ENCODE results near the gene RAET1G. TPM values are rescaled to one million over a fixed set of nuclear protein-coding genes. Genes with fewer than 3 reads are reported as not detected.
"Not testable (repeated sequence)": the region's sequence is repeated elsewhere in the genome, so short reads cannot be mapped to it uniquely, and the experiment has no call there.

RAET1G gene
- total RNA-seq, 1 experiment from 2014 or later = 3.2 TPM

DNA sequence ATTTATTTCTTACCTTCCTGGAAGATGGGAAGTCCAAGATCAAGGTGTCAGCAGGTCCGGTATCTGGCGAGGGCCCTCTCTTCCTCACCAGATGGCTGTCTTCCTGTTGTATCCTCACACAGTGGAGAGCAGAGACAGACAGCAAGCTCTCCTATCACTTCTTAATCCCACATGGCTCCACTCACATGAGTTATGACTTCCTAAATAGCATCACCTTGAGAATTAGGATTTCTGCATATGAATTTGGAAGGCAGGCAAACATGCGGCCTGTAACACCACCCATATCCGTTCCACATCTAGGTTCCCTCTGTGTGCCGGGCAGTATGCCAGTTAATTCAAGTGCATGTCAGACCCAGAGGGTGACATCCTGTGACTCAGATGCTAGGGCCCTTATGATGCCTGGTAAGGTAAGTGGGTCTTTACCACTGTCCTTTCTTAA is 27.1 kb downstream of the RAET1G start:
- no peaks in the 10 kb centered on the region for H3K9me3 ChIP-seq
- DNase-seq = peak; percentile 88
- no peak overlapping the region for H3K4me3 ChIP-seq
- H3K36me3 ChIP-seq = no peaks in the 10 kb centered on the region
- no peaks in the 10 kb centered on the region for H3K27me3 ChIP-seq

- DNase-seq = peak; percentile 89
- Histone ChIP-seq H3K9me3 (no peaks in the 10 kb centered on the region), H3K27me3 (no peaks in the 10 kb centered on the region), H3K4me3 (no peak overlapping the region), H3K36me3 (no peaks in the 10 kb centered on the region)
Measured at GRCh38 chr6:149895048-149895590, 27.8 kb downstream of the RAET1G start.

- not testable (repeated sequence) for H3K27me3 ChIP-seq, H3K4me3 ChIP-seq, H3K36me3 ChIP-seq, DNase-seq, H3K9me3 ChIP-seq
Measured at GRCh38 chr6:149891864-149892263, 31.1 kb downstream of the RAET1G start.

DNA sequence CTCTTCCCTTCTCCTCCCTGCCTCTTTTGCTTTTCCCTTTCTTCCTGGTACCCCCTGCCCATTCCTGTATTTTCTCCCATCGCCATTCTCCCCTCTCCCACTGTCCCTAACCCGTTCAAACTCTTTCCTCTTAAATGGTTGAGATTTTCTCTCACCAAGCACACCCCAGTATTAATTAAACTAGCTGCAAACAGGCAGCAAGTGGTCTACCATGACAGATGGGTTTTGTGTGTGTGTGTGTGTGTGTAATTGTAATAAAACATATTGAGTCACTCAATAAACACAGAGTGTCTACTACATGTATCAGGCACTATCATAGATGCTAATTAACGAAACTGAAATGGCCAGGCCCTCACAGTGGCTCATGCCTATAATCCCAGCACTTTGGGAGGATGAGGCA is 31.7 kb downstream of the RAET1G start:
- Histone ChIP-seq H3K4me3 (no peak overlapping the region), H3K36me3 (peaks cover 9% of the 10 kb centered on the region), H3K9me3 (no peaks in the 10 kb centered on the region), H3K27me3 (no peaks in the 10 kb centered on the region)
- DNase-seq = no peak

GRCh38 chr6:149890629-149891045 is 32.3 kb downstream of the RAET1G start:
- Histone ChIP-seq H3K36me3 (peaks cover 9% of the 10 kb centered on the region), H3K4me3 (no peak overlapping the region), H3K27me3 (no peaks in the 10 kb centered on the region), H3K9me3 (no peaks in the 10 kb centered on the region)
- peak; percentile 65 for DNase-seq

DNA sequence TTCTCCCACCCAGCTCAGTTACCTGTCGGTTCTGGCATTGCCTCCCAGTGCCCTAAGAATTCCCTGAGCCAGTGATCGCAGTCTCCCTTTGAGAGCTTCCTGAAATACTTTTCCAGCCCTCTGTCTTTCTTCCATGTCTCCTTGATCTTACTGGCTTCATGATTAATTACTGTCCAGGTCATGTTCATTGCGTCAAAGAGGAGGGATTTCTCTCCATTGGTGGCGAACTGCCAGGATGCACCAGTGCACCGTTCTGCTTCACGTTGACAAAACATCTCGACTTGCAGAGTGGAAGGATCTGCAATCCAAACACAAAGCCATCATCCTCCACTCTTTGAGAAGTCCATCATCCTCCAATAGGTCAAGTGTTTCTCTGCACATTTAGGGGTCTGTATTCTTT is 33.6 kb downstream of the RAET1G start:
- Histone ChIP-seq H3K9me3 (no peaks in the 10 kb centered on the region), H3K27me3 (no peaks in the 10 kb centered on the region), H3K36me3 (peaks cover 9% of the 10 kb centered on the region), H3K4me3 (no peak overlapping the region)
- no peak for DNase-seq

- Histone ChIP-seq H3K27me3 (no peaks in the 10 kb centered on the region), H3K36me3 (peaks cover 9% of the 10 kb centered on the region), H3K9me3 (no peaks in the 10 kb centered on the region), H3K4me3 (no peak overlapping the region)
- no peak for DNase-seq
Measured at GRCh38 chr6:149888659-149889058, 34.3 kb downstream of the RAET1G start.

- DNase-seq = no peak
- peaks cover 9% of the 10 kb centered on the region for H3K36me3 ChIP-seq
- no peaks in the 10 kb centered on the region for H3K27me3 ChIP-seq
- no peaks in the 10 kb centered on the region for H3K9me3 ChIP-seq
- H3K4me3 ChIP-seq = no peak overlapping the region
Measured at GRCh38 chr6:149888093-149888492, 34.8 kb downstream of the RAET1G start.

DNA sequence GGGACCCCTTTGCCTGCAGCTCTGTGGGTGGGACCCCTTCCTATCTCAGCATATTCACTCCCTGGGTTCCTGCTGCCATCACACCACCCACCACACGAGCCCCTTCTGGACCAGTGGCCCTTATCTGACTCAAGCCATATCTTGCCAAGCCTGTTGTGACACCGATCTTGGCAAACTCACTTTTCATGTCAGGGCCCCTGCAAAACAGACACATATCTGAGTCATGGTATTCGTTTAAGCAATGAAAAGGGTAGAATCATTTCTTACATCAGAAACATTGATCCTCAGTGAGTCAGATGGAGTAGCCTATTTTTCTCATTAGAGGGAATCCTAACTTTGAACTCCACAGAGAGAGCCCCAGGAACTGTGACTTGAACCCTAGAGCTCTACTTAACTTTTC is 35.6 kb downstream of the RAET1G start:
- peak; percentile 81 for DNase-seq
- Histone ChIP-seq H3K36me3 (peaks cover 9% of the 10 kb centered on the region), H3K9me3 (no peaks in the 10 kb centered on the region), H3K4me3 (no peak overlapping the region), H3K27me3 (no peaks in the 10 kb centered on the region)

DNA sequence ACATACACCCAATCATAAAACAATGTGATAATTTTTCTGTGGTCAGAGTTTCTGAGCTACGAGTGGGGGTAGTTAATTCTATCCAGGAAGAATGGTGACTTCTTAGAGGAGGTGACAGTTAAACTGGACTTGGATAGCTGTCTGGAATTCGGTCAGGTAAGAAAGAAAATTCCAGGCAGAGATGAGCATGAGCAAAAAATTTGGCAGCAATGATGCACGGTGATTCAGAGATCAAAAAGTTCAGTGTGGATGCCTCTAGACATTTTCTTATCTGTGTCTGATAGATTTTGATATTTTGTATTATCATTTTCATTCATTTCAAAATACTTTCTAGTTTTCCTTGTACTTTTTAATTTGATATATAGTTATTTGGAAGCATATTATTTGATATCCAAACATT is 37.0 kb downstream of the RAET1G start:
- no peak for DNase-seq
- Histone ChIP-seq H3K9me3 (no peaks in the 10 kb centered on the region), H3K4me3 (no peak overlapping the region), H3K27me3 (no peaks in the 10 kb centered on the region), H3K36me3 (peaks cover 9% of the 10 kb centered on the region)

DNA sequence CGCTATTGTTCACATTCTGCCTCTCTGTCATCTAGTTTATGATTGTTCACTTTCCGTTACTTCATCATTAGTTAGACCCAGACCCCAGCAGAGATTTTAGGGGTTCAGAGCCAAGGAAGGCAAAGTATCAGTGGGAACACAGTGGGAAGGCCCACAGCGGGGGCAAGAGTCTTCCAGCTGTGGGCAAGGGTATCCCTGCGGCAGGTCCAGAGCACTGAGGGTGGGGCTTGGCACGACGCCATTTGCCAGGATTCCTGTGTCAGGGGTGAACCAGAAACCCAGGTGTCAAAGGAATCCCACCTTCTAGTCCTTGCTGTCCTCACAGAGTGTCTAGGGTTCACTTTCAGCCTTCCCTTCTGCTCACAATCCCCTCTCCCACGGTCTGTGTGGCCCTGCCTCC is 38.3 kb downstream of the RAET1G start:
- peaks cover 6% of the 10 kb centered on the region for H3K36me3 ChIP-seq
- H3K4me3 ChIP-seq = no peak overlapping the region
- no peaks in the 10 kb centered on the region for H3K27me3 ChIP-seq
- no peak for DNase-seq
- H3K9me3 ChIP-seq = no peaks in the 10 kb centered on the region

DNA sequence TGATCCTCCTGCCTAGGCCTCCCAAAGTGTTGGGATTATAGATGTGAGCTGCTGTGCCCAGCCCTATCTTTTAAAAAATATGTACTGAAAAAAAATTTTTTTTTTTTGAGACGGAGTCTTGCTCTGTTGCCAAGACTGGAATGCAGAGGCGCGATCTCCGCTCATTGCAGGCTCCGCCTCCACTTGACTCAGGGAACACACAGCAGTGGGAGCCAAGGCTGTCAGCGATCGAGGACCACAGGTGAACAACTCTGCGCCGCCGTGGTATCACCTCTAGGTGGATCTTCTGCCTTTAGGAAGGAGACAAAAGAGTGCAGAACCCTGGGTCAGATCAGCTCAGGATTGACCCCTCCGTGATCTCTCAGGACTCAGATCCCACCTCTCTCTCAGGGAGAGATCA is 38.7 kb downstream of the RAET1G start:
- H3K4me3 ChIP-seq = no peak overlapping the region
- DNase-seq = no peak
- H3K9me3 ChIP-seq = no peaks in the 10 kb centered on the region
- no peaks in the 10 kb centered on the region for H3K27me3 ChIP-seq
- peaks cover 6% of the 10 kb centered on the region for H3K36me3 ChIP-seq

GRCh38 chr6:149881860-149882259 is 41.1 kb downstream of the RAET1G start:
- no peak overlapping the region for H3K4me3 ChIP-seq
- no peaks in the 10 kb centered on the region for H3K36me3 ChIP-seq
- H3K27me3 ChIP-seq = no peaks in the 10 kb centered on the region
- no peak for DNase-seq
- no peaks in the 10 kb centered on the region for H3K9me3 ChIP-seq

DNA sequence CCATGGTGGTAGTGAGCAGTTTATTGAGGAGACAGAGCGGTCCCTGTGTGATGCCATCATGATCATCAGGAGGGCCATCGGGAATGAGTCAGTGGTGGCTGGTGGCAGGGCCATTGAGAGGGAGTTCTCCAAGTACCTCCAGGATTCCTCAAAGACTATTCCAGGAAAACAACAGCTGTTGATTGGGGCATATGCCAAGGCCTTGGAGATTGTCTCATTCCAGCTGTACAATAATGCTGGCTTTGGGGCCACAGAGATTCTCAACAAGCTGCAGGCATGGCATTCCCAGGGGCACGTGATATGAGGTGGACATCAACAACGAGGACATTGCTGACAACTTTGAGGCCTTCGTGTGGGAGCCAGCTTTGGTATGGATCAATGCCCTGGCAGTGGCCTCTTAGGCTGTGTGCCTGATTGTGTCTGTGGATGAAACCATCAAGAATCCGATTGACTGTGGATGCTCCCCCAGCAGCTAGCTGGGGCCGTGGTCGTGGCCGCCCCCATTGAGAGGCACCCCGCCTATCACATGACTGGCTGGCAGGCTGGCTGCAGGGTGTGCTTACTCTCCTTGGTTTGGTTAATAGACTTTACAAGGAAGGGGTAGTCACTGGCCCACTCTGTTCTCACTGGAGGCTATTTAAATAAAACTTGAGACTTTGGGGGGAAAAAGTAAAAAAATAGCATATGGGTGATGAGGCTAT is 41.7 kb downstream of the RAET1G start:
- Histone ChIP-seq H3K27me3 (no peaks in the 10 kb centered on the region), H3K36me3 (no peaks in the 10 kb centered on the region), H3K4me3 (no peak overlapping the region), H3K9me3 (no peaks in the 10 kb centered on the region)
- DNase-seq = no peak

DNA sequence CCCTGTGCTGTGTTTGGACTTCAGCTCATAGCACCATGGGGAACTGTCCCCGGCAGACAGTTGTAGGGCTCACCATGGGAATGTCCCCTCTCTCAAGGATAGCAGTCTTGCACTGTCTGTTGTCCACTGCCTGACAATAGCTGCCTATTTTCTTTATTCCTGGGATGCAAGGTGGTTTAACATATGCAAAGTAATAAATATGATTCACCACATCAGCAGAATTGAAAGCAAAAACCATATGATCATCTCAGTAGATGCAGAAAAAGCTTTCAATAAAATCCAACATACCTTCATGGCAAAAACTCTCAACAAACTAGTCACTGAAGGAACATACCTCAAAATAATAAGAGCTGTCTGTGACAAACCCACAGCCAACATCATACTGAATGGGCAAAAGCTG is 45.3 kb downstream of the RAET1G start:
- Histone ChIP-seq H3K27me3 (no peaks in the 10 kb centered on the region), H3K36me3 (no peaks in the 10 kb centered on the region), H3K9me3 (peaks cover 4% of the 10 kb centered on the region; the same call in 1 of the 2 replicates), H3K4me3 (no peak overlapping the region)
- DNase-seq = no peak

DNA sequence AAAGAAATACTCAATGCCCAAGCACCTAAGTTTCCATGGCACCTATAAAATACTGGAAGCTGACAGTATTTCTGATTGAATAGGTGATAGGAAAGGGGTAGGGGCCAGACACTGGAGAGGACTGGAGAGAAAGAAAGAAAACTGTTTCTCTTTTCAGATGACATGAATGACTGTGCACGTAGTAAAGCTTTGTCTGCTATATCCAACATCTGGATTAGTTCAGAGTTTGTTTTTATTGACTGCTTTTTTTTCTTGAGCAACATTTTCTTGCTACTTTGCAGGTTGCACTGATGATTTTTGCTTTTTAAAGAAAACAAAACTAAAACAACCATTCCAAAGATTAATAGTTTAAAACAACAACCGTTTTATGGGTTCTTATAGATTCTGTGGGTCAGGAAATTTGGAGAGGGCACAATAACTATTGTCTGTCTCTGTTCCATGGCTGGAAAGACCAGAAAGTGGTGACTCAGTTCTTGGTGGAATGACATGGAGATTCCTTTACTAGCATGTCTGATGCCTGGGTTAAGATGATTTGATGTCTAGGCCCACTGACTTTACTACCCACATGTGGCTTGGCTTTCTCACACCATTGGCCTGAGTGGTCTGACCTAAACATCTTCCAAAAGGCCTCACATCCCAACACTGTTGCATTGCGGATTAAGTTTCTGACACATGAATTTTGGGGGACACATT is 46.5 kb downstream of the RAET1G start:
- H3K4me3 ChIP-seq = no peak overlapping the region

GRCh38 chr6:149872233-149872632 is 50.7 kb downstream of the RAET1G start:
- Histone ChIP-seq H3K27me3 (no peaks in the 10 kb centered on the region), H3K9me3 (peaks cover 9% of the 10 kb centered on the region), H3K36me3 (no peaks in the 10 kb centered on the region), H3K4me3 (no peak overlapping the region)
- no peak for DNase-seq

More for the DNA sequence above, 46.5 kb downstream of the RAET1G start:
- H3K9me3 ChIP-seq = peaks cover 9% of the 10 kb centered on the region
- H3K36me3 ChIP-seq = no peaks in the 10 kb centered on the region
- H3K27me3 ChIP-seq = no peaks in the 10 kb centered on the region
- DNase-seq = no peak

GRCh38 chr6:149871182-149871581 is 51.7 kb downstream of the RAET1G start:
- no peak for DNase-seq
- peaks cover 9% of the 10 kb centered on the region for H3K9me3 ChIP-seq
- no peak overlapping the region for H3K4me3 ChIP-seq
- H3K36me3 ChIP-seq = no peaks in the 10 kb centered on the region
- no peaks in the 10 kb centered on the region for H3K27me3 ChIP-seq
